Spleen (tissue), 11 donors: Measurements from ENCODE around the gene MST1. TPM values are rescaled to one million over a fixed set of nuclear protein-coding genes. Genes with fewer than 3 reads are reported as not detected.

Source experiments
- DNase-seq: peaks from one replicate; pipeline ENCODE4 v3.0.0-alpha.2; 2020
- H3K27ac ChIP-seq, 8 donors: fragments of 200-600 bp; sonication (generic) in 7 of 8; 1 replicate in 4 of 8; 2 replicates in 4 of 8; pipeline versions ENCODE4 v1.5.0 to v1.8.0; 2016 to 2021; ENCODE audit warnings: inconsistent platforms in 4 of 8, mild to moderate bottlenecking in 4 of 8, moderate library complexity in 1 of 8
- H3K27me3 ChIP-seq, 7 donors: fragments of 200-600 bp; sonication (generic) in 6 of 7; replicated peaks in 1 of 7; 1 replicate in 4 of 7; 2 replicates in 3 of 7; pipeline versions ENCODE4 v1.5.0 to v1.8.0; 2016 to 2021; ENCODE audit warnings: inconsistent platforms in 3 of 7, mild to moderate bottlenecking in 1 of 7
- H3K36me3 ChIP-seq, 6 donors: fragments of 200-600 bp; sonication (generic) in 5 of 6; 1 replicate in 4 of 6; 2 replicates in 2 of 6; pipeline versions ENCODE4 v1.5.0 to v1.8.0; 2016 to 2021; ENCODE audit warnings: inconsistent platforms in 2 of 6
- H3K4me1 ChIP-seq, 6 donors: fragments of 200-600 bp; sonication (generic) in 5 of 6; 1 replicate in 3 of 6; 2 replicates in 3 of 6; pipeline versions ENCODE4 v1.5.0 to v1.8.0; 2016 to 2021; ENCODE audit warnings: inconsistent platforms in 3 of 6
- H3K4me3 ChIP-seq, 8 donors: fragments of 200-600 bp; sonication (generic) in 7 of 8; 1 replicate in 4 of 8; 2 replicates in 4 of 8; pipeline versions ENCODE4 v1.5.0 to v1.8.0; 2016 to 2021; ENCODE audit warnings: inconsistent platforms in 4 of 8, mild to moderate bottlenecking in 4 of 8, moderate library complexity in 2 of 8
- H3K9me3 ChIP-seq, 8 donors: fragments of 200-600 bp; sonication (generic) in 7 of 8; 1 replicate in 4 of 8; 2 replicates in 4 of 8; pipeline versions ENCODE4 v1.5.0 to v1.8.0; 2016 to 2021; ENCODE audit warnings: inconsistent platforms in 4 of 8
- POLR2A ChIP-seq, 3 donors: fragments of 450-650 bp; IDR thresholded peaks; one replicate each; pipeline ENCODE4 v1.5.1; 2017; ENCODE audit warnings: antibody characterized with exemption in 3 of 3, mild to moderate bottlenecking in 1 of 3
- POLR2AphosphoS5 ChIP-seq, 3 donors: sonication (generic); formaldehyde crosslinking; IDR thresholded peaks; one replicate each; pipeline ENCODE4 v1.5.1; 2017; ENCODE audit warnings: antibody characterized with exemption in 3 of 3
- WGBS, 5 donors: extraction: QIAGEN DNeasy Blood & Tissue Kit in 3 of 5; methylation state at CpG; one replicate each; pipeline versions ENCODE4 v1.1.5 to v1.1.7; 2013 to 2018; 5-methylcytosine and 5-hydroxymethylcytosine counted together
- intact Hi-C: fragments of 100-400 bp; cut with DNase I; formaldehyde crosslinking; loops from one replicate; pipeline ENCODE4 v1.15.0; 2023; ENCODE audit warnings: low total_unique reads
- polyA plus RNA-seq, 3 donors: library from polyadenylated mRNA; stranded (reverse); fragments of 200-250 nt; gene quantifications; one replicate each; pipeline ENCODE4 v1.2.1, GENCODE V29; 2013
- total RNA-seq, 7 donors: library from RNA; depleted of rRNA in 3 of 7; stranded (reverse); fragments of >200 nt in 3 of 7; fragmentation: NEBNext Ultra II Directional in 4 of 7; extraction: Animal tissue kit (Norgen Biotek cat#: 25700) in 4 of 7; gene quantifications; one replicate each; pipeline versions ENCODE4 v1.1.0 to v1.2.1, GENCODE V29; 2016 to 2021
- TF ChIP-seq, protein P1 (sequence below), 11 experiments: fragments of 200-600 bp in 7 of 11; fragments of 450-650 bp in 4 of 11; sonication (generic) in 4 of 11; IDR thresholded peaks in 8 of 11; conservative IDR thresholded peaks in 3 of 11; 1 replicate in 7 of 11; 2 replicates in 4 of 11; pipeline versions ENCODE4 v1.4.0 to v1.8.0; 2016 to 2021; ENCODE audit warnings: antibody characterized with exemption in 11 of 11, inconsistent platforms in 4 of 11, mild to moderate bottlenecking in 1 of 11
- donor health status: healthy with polysubstance abuse.
- donor health status: DM: no; HTN: no; CAD: no; lungs with moderate emphysema.
- donor health status: DM: no; HTN: no; CAD: no.
- donor health status: Bipolar disorder and iron deficiency.
- donor health status: healthy.
- donor health status: DM: no; HTN: no; CAD: no.
- donor health status: DM: yes; HTN: yes; CAD: no.

Gene MST1
- total and polyA plus RNA-seq, 10 donors: 17.0 to 65.8 (median 23.6) TPM

DNA sequence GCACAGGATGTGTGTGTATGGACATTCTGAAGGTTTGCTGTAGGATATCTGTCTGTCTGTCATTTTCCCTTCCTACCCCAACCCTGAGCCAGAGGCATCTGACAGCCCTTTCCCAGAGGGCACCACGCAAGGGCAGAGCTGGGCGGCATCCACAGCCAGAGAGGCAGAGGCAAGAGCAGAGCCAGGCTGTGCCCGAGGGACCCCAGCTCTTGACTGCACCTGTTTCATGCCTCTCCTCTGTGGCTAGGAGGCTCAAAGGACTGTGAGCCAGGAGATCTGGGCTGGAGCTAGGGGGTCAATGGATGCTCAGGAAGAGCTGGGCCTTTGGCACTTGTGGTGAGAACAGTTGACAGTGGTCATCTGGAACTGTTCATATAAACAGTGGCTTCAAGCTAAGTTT is 19.9 kb downstream of the MST1 start:
- WGBS, 5 donors: 80 to 91% (median 85%) methylated on average over 2 to 3 of the region's 3 CpGs

GRCh38 chr3:49668861-49669260 is 20.4 kb downstream of the MST1 start:
- peaks cover 0 to 8% (median 0%) of the 10 kb centered on the region in 7 donors for H3K27me3 ChIP-seq
- H3K9me3 ChIP-seq: no peaks in the 10 kb centered on the region
- intact Hi-C loops: no loop called here
- no peak overlapping the region for H3K27ac ChIP-seq
- no peaks in the 10 kb centered on the region for H3K36me3 ChIP-seq
- 74 to 90% (median 84%) methylated on average over 5 of the region's 5 CpGs for WGBS, 5 donors
- H3K4me1 ChIP-seq: peaks cover 0 to 26% (median 9%) of the 10 kb centered on the region in 6 donors
- no peak for DNase-seq
- TF ChIP-seq, protein P1, sequence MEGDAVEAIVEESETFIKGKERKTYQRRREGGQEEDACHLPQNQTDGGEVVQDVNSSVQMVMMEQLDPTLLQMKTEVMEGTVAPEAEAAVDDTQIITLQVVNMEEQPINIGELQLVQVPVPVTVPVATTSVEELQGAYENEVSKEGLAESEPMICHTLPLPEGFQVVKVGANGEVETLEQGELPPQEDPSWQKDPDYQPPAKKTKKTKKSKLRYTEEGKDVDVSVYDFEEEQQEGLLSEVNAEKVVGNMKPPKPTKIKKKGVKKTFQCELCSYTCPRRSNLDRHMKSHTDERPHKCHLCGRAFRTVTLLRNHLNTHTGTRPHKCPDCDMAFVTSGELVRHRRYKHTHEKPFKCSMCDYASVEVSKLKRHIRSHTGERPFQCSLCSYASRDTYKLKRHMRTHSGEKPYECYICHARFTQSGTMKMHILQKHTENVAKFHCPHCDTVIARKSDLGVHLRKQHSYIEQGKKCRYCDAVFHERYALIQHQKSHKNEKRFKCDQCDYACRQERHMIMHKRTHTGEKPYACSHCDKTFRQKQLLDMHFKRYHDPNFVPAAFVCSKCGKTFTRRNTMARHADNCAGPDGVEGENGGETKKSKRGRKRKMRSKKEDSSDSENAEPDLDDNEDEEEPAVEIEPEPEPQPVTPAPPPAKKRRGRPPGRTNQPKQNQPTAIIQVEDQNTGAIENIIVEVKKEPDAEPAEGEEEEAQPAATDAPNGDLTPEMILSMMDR (IDR thresholded peaks at IDR 0.05 in 8 of 11, conservative IDR thresholded peaks at IDR 0.05 in 3 of 11): no peak
- TF ChIP-seq POLR2A (IDR thresholded peaks at IDR 0.05) (no peak), POLR2AphosphoS5 (IDR thresholded peaks at IDR 0.05) (no peak)
- no peak overlapping the region for H3K4me3 ChIP-seq

More for the DNA sequence above, 19.9 kb downstream of the MST1 start:
- Histone ChIP-seq H3K36me3 (no peaks in the 10 kb centered on the region), H3K9me3 (no peaks in the 10 kb centered on the region), H3K4me1 (peaks cover 0 to 27% (median 9%) of the 10 kb centered on the region in 6 donors), H3K4me3 (no peak overlapping the region), H3K27ac (no peak overlapping the region), H3K27me3 (peaks cover 0 to 6% (median 0%) of the 10 kb centered on the region in 7 donors)
- intact Hi-C loops: no loop called here
- TF ChIP-seq POLR2AphosphoS5 (IDR thresholded peaks at IDR 0.05): no peak
- TF ChIP-seq, protein P1 (IDR thresholded peaks at IDR 0.05 in 8 of 11, conservative IDR thresholded peaks at IDR 0.05 in 3 of 11): no peak
- TF ChIP-seq POLR2A (IDR thresholded peaks at IDR 0.05): no peak
- no peak for DNase-seq

DNA sequence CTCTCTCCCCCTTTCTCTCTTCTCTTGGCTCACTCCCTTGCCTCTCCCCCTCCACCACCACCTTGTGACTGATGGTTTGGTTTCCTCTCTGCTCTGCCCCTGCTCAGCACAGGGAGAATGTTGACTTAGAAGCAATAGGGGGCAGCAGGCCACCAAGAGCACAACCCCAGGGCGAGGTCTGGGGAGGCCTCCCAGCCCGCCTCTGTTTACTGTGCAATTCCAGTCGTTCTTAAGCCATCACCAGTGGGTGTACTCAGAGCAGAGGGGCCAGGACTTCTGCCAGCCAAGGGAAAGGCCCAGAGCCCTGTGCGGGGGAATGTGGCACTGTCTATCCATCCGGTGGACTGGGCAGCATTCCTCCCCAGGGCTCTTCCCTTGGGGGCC is 20.9 kb downstream of the MST1 start:
- no peak overlapping the region for H3K4me3 ChIP-seq
- 47 to 70% (median 58%) methylated on average over 5 of the region's 5 CpGs for WGBS, 5 donors
- intact Hi-C loops: no loop called here

GRCh38 chr3:49667701-49668413 is 21.4 kb downstream of the MST1 start:
- WGBS, 5 donors: 82 to 90% (median 87%) methylated on average over 25 of the region's 25 CpGs
- no peak for DNase-seq
- Histone ChIP-seq H3K27me3 (peaks cover 0 to 9% (median 0%) of the 10 kb centered on the region in 7 donors), H3K4me3 (no peak overlapping the region), H3K27ac (no peak overlapping the region), H3K4me1 (peaks cover 0 to 18% (median 3%) of the 10 kb centered on the region in 6 donors), H3K9me3 (no peaks in the 10 kb centered on the region), H3K36me3 (no peaks in the 10 kb centered on the region)
- TF ChIP-seq POLR2AphosphoS5 (IDR thresholded peaks at IDR 0.05) (no peak), POLR2A (IDR thresholded peaks at IDR 0.05) (no peak)
- TF ChIP-seq, protein P1 (IDR thresholded peaks at IDR 0.05 in 8 of 11, conservative IDR thresholded peaks at IDR 0.05 in 3 of 11): no peak
- intact Hi-C loops: no loop called here

More for the DNA sequence above, 20.9 kb downstream of the MST1 start:
- Histone ChIP-seq H3K4me1 (peaks cover 0 to 22% (median 7%) of the 10 kb centered on the region in 6 donors), H3K36me3 (no peaks in the 10 kb centered on the region), H3K27ac (no peak overlapping the region), H3K9me3 (no peaks in the 10 kb centered on the region), H3K27me3 (peaks cover 0 to 9% (median 0%) of the 10 kb centered on the region in 7 donors)
- TF ChIP-seq POLR2AphosphoS5 (IDR thresholded peaks at IDR 0.05) (no peak), POLR2A (IDR thresholded peaks at IDR 0.05) (no peak)
- TF ChIP-seq, protein P1 (IDR thresholded peaks at IDR 0.05 in 8 of 11, conservative IDR thresholded peaks at IDR 0.05 in 3 of 11): no peak
- no peak for DNase-seq
